BE2C (cell line): Measurements from ENCODE around the gene CACNA1D.

Source experiments
- DNase-seq: peaks from one replicate; pipeline ENCODE4 v3.0.0-alpha.2; 2020
- H3K27me3 ChIP-seq: fragments of 250-450 bp; sonication (Bioruptor Pico); 2 replicates; pipeline ENCODE4 v1.5.1; 2020; ENCODE audit warnings: mild to moderate bottlenecking
- H3K36me3 ChIP-seq: fragments of 250-450 bp; sonication (Bioruptor Pico); 2 replicates; pipeline ENCODE4 v1.5.1; 2020; ENCODE audit warnings: mild to moderate bottlenecking
- H3K4me1 ChIP-seq: fragments of 250-450 bp; sonication (Bioruptor Pico); 2 replicates; pipeline ENCODE4 v1.5.1; 2020
- H3K4me3 ChIP-seq: 2 replicates; pipeline ENCODE4 v1.5.1; 2011; ENCODE audit warnings: low read depth, low read length
- H3K9me3 ChIP-seq: fragments of 250-450 bp; sonication (Bioruptor Pico); 2 replicates; pipeline ENCODE4 v1.5.1; 2020
- CTCF ChIP-seq: IDR thresholded peaks from 2 replicates; pipeline ENCODE4 v1.5.1; 2012; ENCODE audit warnings: mild to moderate bottlenecking, low read depth, low read length

Gene CACNA1D

GRCh38 chr3:53594276-53594675 lies 99.9 kb downstream of the CACNA1D start:
- Histone ChIP-seq H3K4me1 (no peaks in the 10 kb centered on the region), H3K27me3 (no peaks in the 10 kb centered on the region), H3K9me3 (no peaks in the 10 kb centered on the region), H3K36me3 (no peaks in the 10 kb centered on the region), H3K4me3 (no peak overlapping the region)
- DNase-seq, result no peak
- no peak for TF ChIP-seq CTCF

- DNase-seq, result no peak
- Histone ChIP-seq H3K4me1 (no peaks in the 10 kb centered on the region), H3K9me3 (no peaks in the 10 kb centered on the region), H3K4me3 (no peak overlapping the region), H3K27me3 (no peaks in the 10 kb centered on the region), H3K36me3 (no peaks in the 10 kb centered on the region)
- TF ChIP-seq CTCF, result no peak
These were observed 101.2 kb downstream of the CACNA1D start for GRCh38 chr3:53595660-53596059.

GRCh38 chr3:53597136-53597915 lies 102.9 kb downstream of the CACNA1D start:
- H3K27me3 ChIP-seq, result no peaks in the 10 kb centered on the region
- no peaks in the 10 kb centered on the region for H3K4me1 ChIP-seq
- H3K36me3 ChIP-seq, result no peaks in the 10 kb centered on the region
- H3K4me3 ChIP-seq, result no peak overlapping the region
- no peak for TF ChIP-seq CTCF
- DNase-seq, result no peak
- H3K9me3 ChIP-seq, result no peaks in the 10 kb centered on the region

- DNase-seq, result no peak
- Histone ChIP-seq H3K9me3 (no peaks in the 10 kb centered on the region), H3K4me1 (no peaks in the 10 kb centered on the region), H3K36me3 (no peaks in the 10 kb centered on the region), H3K27me3 (no peaks in the 10 kb centered on the region), H3K4me3 (no peak overlapping the region)
- no peak for TF ChIP-seq CTCF
These were observed 105.4 kb downstream of the CACNA1D start for GRCh38 chr3:53599771-53600170.

GRCh38 chr3:53602866-53603265 lies 108.5 kb downstream of the CACNA1D start:
- Histone ChIP-seq H3K36me3 (no peaks in the 10 kb centered on the region), H3K9me3 (no peaks in the 10 kb centered on the region), H3K27me3 (no peaks in the 10 kb centered on the region), H3K4me3 (no peak overlapping the region), H3K4me1 (no peaks in the 10 kb centered on the region)
- no peak for TF ChIP-seq CTCF
- no peak for DNase-seq

GRCh38 chr3:53604232-53604631 lies 109.8 kb downstream of the CACNA1D start:
- no peaks in the 10 kb centered on the region for H3K36me3 ChIP-seq
- no peaks in the 10 kb centered on the region for H3K4me1 ChIP-seq
- no peak overlapping the region for H3K4me3 ChIP-seq
- no peak for TF ChIP-seq CTCF
- H3K27me3 ChIP-seq, result no peaks in the 10 kb centered on the region
- H3K9me3 ChIP-seq, result no peaks in the 10 kb centered on the region
- DNase-seq, result no peak
